ENCODE data around the gene CEBPE. TPM values are rescaled to one million over a fixed set of nuclear protein-coding genes. Genes with fewer than 3 reads are reported as not detected.

Gene CEBPE
- total RNA-seq, 2 donors from 2014 or later: not detected

GRCh38 chr14:23125933-23126524 lies 7.0 kb upstream of the CEBPE start:
- peak overlapping the region; percentile 47 to 69 for H3K27ac ChIP-seq
- DNase-seq (ENCODE audit: low spot score): no peak
- peaks cover 18% of the 10 kb centered on the region for H3K36me3 ChIP-seq
- no peak overlapping the region for H3K4me3 ChIP-seq
- H3K27me3 ChIP-seq (replicated peaks; ENCODE audit: insufficient read depth): no peaks in the 10 kb centered on the region
- H3K4me1 ChIP-seq (ENCODE audit: control insufficient read depth in 1 of 2, low read depth in 2 of 2): peaks cover 15 to 54% of the 10 kb centered on the region in 2 donors
- H3K9me3 ChIP-seq: no peaks in the 10 kb centered on the region
- no peak for TF ChIP-seq CTCF (IDR thresholded peaks at IDR 0.05)
- no peak for ATAC-seq (ENCODE audit: insufficient number of reproducible peaks, low FRiP score, low read depth)

- Histone ChIP-seq H3K36me3 (peaks cover 18% of the 10 kb centered on the region), H3K9me3 (no peaks in the 10 kb centered on the region), H3K4me3 (no peak overlapping the region), H3K27me3 (replicated peaks; ENCODE audit: insufficient read depth) (no peaks in the 10 kb centered on the region), H3K27ac (peak overlapping the region; percentile 47 to 69), H3K4me1 (ENCODE audit: control insufficient read depth in 1 of 2, low read depth in 2 of 2) (peaks cover 16 to 53% of the 10 kb centered on the region in 2 donors)
- no peak for ATAC-seq (ENCODE audit: insufficient number of reproducible peaks, low FRiP score, low read depth)
- no peak for TF ChIP-seq CTCF (IDR thresholded peaks at IDR 0.05)
- no peak for DNase-seq (ENCODE audit: low spot score)
These were observed 6.0 kb upstream of the CEBPE start for GRCh38 chr14:23125011-23125410.

GRCh38 chr14:23124337-23124954 lies 5.4 kb upstream of the CEBPE start:
- Histone ChIP-seq H3K4me3 (no peak overlapping the region), H3K9me3 (no peaks in the 10 kb centered on the region), H3K36me3 (peaks cover 16% of the 10 kb centered on the region), H3K27ac (peak overlapping the region; percentile 47 to 69), H3K27me3 (replicated peaks; ENCODE audit: insufficient read depth) (no peaks in the 10 kb centered on the region), H3K4me1 (ENCODE audit: control insufficient read depth in 1 of 2, low read depth in 2 of 2) (peaks cover 16 to 53% of the 10 kb centered on the region in 2 donors)
- ATAC-seq (ENCODE audit: insufficient number of reproducible peaks, low FRiP score, low read depth) (no peak), DNase-seq (ENCODE audit: low spot score) (no peak)
- no peak for TF ChIP-seq CTCF (IDR thresholded peaks at IDR 0.05)

- TF ChIP-seq CTCF (IDR thresholded peaks at IDR 0.05): no peak
- Histone ChIP-seq H3K36me3 (peaks cover 6% of the 10 kb centered on the region), H3K9me3 (no peaks in the 10 kb centered on the region), H3K4me1 (ENCODE audit: control insufficient read depth in 1 of 2, low read depth in 2 of 2) (peaks cover 16 to 53% of the 10 kb centered on the region in 2 donors), H3K27ac (no peak overlapping the region), H3K4me3 (no peak overlapping the region), H3K27me3 (replicated peaks; ENCODE audit: insufficient read depth) (no peaks in the 10 kb centered on the region)
- no peak for DNase-seq (ENCODE audit: low spot score)
- no peak for ATAC-seq (ENCODE audit: insufficient number of reproducible peaks, low FRiP score, low read depth)
These were observed 4.4 kb upstream of the CEBPE start for GRCh38 chr14:23123419-23123818.

GRCh38 chr14:23122086-23122485 lies 3.0 kb upstream of the CEBPE start:
- DNase-seq (ENCODE audit: low spot score) (no peak), ATAC-seq (ENCODE audit: insufficient number of reproducible peaks, low FRiP score, low read depth) (no peak)
- H3K9me3 ChIP-seq: no peaks in the 10 kb centered on the region
- no peaks in the 10 kb centered on the region for H3K36me3 ChIP-seq
- H3K4me1 ChIP-seq (ENCODE audit: control insufficient read depth in 1 of 2, low read depth in 2 of 2): peaks cover 16 to 53% of the 10 kb centered on the region in 2 donors
- no peaks in the 10 kb centered on the region for H3K27me3 ChIP-seq (replicated peaks; ENCODE audit: insufficient read depth)
- no peak overlapping the region for H3K4me3 ChIP-seq
- H3K27ac ChIP-seq: peak overlapping the region; percentile 61 to 64
- TF ChIP-seq CTCF (IDR thresholded peaks at IDR 0.05): no peak

All from thoracic aorta (tissue), 2 donors.